Adrenal gland (tissue), 12 donors: ENCODE data around the gene C12orf54. TPM values are rescaled to one million over a fixed set of nuclear protein-coding genes. Genes with fewer than 3 reads are reported as not detected.
"Not testable (repeated sequence)": the region's sequence is repeated elsewhere in the genome, so short reads cannot be mapped to it uniquely, and the experiment has no call there.

ENCODE experiments used
- DNase-seq, 7 donors: peaks; one replicate each; pipeline ENCODE4 v3.0.0-alpha.2; 2019 to 2020
- H3K27ac ChIP-seq, 5 donors: fragments of 200-600 bp; sonication (generic) in 4 of 5; 1 replicate in 3 of 5; 2 replicates in 2 of 5; pipeline versions ENCODE4 v1.5.1 to v1.8.0; 2016 to 2020; ENCODE audit warnings: mild to moderate bottlenecking in 1 of 5
- H3K27me3 ChIP-seq: fragments of 200-600 bp; 2 replicates; pipeline ENCODE4 v1.8.0; 2021
- H3K36me3 ChIP-seq, 2 donors: fragments of 200-600 bp; replicated peaks in 1 of 2; 1 replicate in 1 of 2; 2 replicates in 1 of 2; pipeline versions ENCODE4 v1.5.1 to v1.8.0; 2018 to 2022
- H3K4me1 ChIP-seq, 2 donors: fragments of 200-600 bp; replicated peaks in 1 of 2; 1 replicate in 1 of 2; 2 replicates in 1 of 2; pipeline versions ENCODE4 v1.5.1 to v1.8.0; 2018 to 2021
- H3K4me3 ChIP-seq, 4 donors: fragments of 200-600 bp; sonication (generic) in 3 of 4; one replicate each; pipeline ENCODE4 v1.5.1; 2016 to 2018
- H3K9me3 ChIP-seq, 3 donors: fragments of 200-600 bp; sonication (generic) in 1 of 3; replicated peaks in 1 of 3; 1 replicate in 2 of 3; 2 replicates in 1 of 3; pipeline versions ENCODE4 v1.5.1 to v1.8.0; 2016 to 2021
- CTCF ChIP-seq, 6 experiments: fragments of 450-650 bp in 4 of 6; fragments of 200-600 bp in 2 of 6; sonication (generic) in 1 of 6; IDR thresholded peaks; 1 replicate in 5 of 6; 2 replicates in 1 of 6; pipeline versions ENCODE4 v1.5.1 to v1.8.0; 2016 to 2021; ENCODE audit warnings: antibody characterized with exemption in 6 of 6, mild to moderate bottlenecking in 2 of 6, moderate library complexity in 1 of 6
- POLR2A ChIP-seq, 2 donors: fragments of 450-650 bp; IDR thresholded peaks; one replicate each; pipeline ENCODE4 v1.6.1; 2017; ENCODE audit warnings: antibody characterized with exemption in 2 of 2, mild to moderate bottlenecking in 2 of 2, moderate library complexity in 1 of 2
- WGBS, 4 donors: extraction: QIAGEN DNeasy Blood & Tissue Kit in 2 of 4; methylation state at CpG; one replicate each; pipeline versions ENCODE4 v1.1.5 to v1.1.7; 2013 to 2017; 5-methylcytosine and 5-hydroxymethylcytosine counted together
- intact Hi-C, 2 donors: fragments of 100-400 bp; cut with DNase I; formaldehyde crosslinking; loops; one replicate each; pipeline versions ENCODE4 v1.14.1 to v1.15.0; 2022 to 2023
- polyA plus RNA-seq, 3 donors: library from polyadenylated mRNA; stranded (reverse); fragments of 200-250 nt in 2 of 3; fragments of 350-450 nt in 1 of 3; fragmentation: Illumina TruSeq in 1 of 3; extraction: RNeasy Lipid Tissue Mini Kit (QIAGEN cat#74804) in 1 of 3; gene quantifications; one replicate each; pipeline ENCODE4 v1.2.3, GENCODE V29; 2013 to 2014
- total RNA-seq, 9 donors: library from RNA; depleted of rRNA in 4 of 9; stranded (reverse); fragments of >200 nt in 4 of 9; fragments of 120-200 nt in 1 of 9; fragmentation: NEBNext Ultra II Directional in 1 of 9; extraction: Animal tissue kit (Norgen Biotek cat#: 25700) in 1 of 9; gene quantifications; one replicate each; pipeline versions ENCODE4 v1.1.0 to v1.2.4, GENCODE V29; 2013 to 2023
- donor health status: healthy with polysubstance abuse.
- donor health status: Bipolar disorder and iron deficiency.
- donor health status: DM: yes; HTN: yes; CAD: no.
- donor health status: DM: no; HTN: no; CAD: no.
- donor health status: DM: no; HTN: no; CAD: no.
- donor health status: DM: yes; HTN: yes; CAD: no.

Gene C12orf54
- total and polyA plus RNA-seq, 12 donors, result 0.50 to 5.6 (median 0.94) TPM; not detected in 3

GRCh38 chr12:48512855-48513254 lies 30.6 kb downstream of the C12orf54 start:
- Histone ChIP-seq H3K27me3 (no peaks in the 10 kb centered on the region), H3K36me3 (no peaks in the 10 kb centered on the region), H3K4me1 (no peaks in the 10 kb centered on the region), H3K4me3 (no peak overlapping the region), H3K9me3 (no peaks in the 10 kb centered on the region), H3K27ac (no peak overlapping the region)
- no peak for DNase-seq
- WGBS, 4 donors, result 38 to 67% (median 59%) methylated on average over 2 of the region's 2 CpGs
- intact Hi-C loops, result no loop called here
- TF ChIP-seq POLR2A (IDR thresholded peaks at IDR 0.05) (no peak), CTCF (IDR thresholded peaks at IDR 0.05) (no peak)

GRCh38 chr12:48514728-48515127 lies 32.4 kb downstream of the C12orf54 start:
- TF ChIP-seq POLR2A (IDR thresholded peaks at IDR 0.05) (no peak), CTCF (IDR thresholded peaks at IDR 0.05) (no peak)

GRCh38 chr12:48520381-48520780 lies 38.1 kb downstream of the C12orf54 start:
- H3K36me3 ChIP-seq, H3K9me3 ChIP-seq, intact Hi-C loops, H3K4me1 ChIP-seq, H3K27me3 ChIP-seq, H3K4me3 ChIP-seq, DNase-seq, H3K27ac ChIP-seq: not testable (repeated sequence)
- 80 to 92% (median 88%) methylated on average over 1 to 24 of the region's 24 CpGs for WGBS, 4 donors

More at GRCh38 chr12:48514728-48515127, 32.4 kb downstream of the C12orf54 start:
- H3K36me3 ChIP-seq, result no peaks in the 10 kb centered on the region
- intact Hi-C loops, result no loop called here
- 77 to 84% (median 78%) methylated on average over 1 of the region's 1 CpG for WGBS, 4 donors
- H3K27ac ChIP-seq, result no peak overlapping the region
- DNase-seq, result no peak
- no peak overlapping the region for H3K4me3 ChIP-seq
- H3K4me1 ChIP-seq, result no peaks in the 10 kb centered on the region
- no peaks in the 10 kb centered on the region for H3K9me3 ChIP-seq
- H3K27me3 ChIP-seq, result no peaks in the 10 kb centered on the region

GRCh38 chr12:48525332-48525731 lies 43.0 kb downstream of the C12orf54 start, which contains the start of gene OR8S1:
Gene OR8S1 (plus strand): TSS chr12:48525632. CDS start chr12:48525632, 0 bp downstream.
- Histone ChIP-seq H3K9me3 (no peaks in the 10 kb centered on the region), H3K27me3 (no peaks in the 10 kb centered on the region), H3K4me3 (no peak within 1 kb of the TSS), H3K36me3 (no peaks in the 10 kb centered on the region), H3K27ac (no peak within 1 kb of the TSS), H3K4me1 (no peaks in the 10 kb centered on the region)
- TF ChIP-seq CTCF (IDR thresholded peaks at IDR 0.05), result no peak
- TF ChIP-seq POLR2A (IDR thresholded peaks at IDR 0.05), result no peak
- intact Hi-C loops, result no loop called here
- 69 to 82% (median 71%) methylated on average over 5 of the region's 5 CpGs for WGBS, 4 donors
- DNase-seq, result no peak

GRCh38 chr12:48527891-48528670 lies 45.8 kb downstream of the C12orf54 start:
- intact Hi-C loops, result no loop called here
- Histone ChIP-seq H3K27ac (no peak overlapping the region), H3K9me3 (no peaks in the 10 kb centered on the region), H3K27me3 (no peaks in the 10 kb centered on the region), H3K36me3 (no peaks in the 10 kb centered on the region), H3K4me1 (no peaks in the 10 kb centered on the region), H3K4me3 (no peak overlapping the region)
- WGBS, 4 donors, result 89 to 93% (median 92%) methylated on average over 29 to 44 of the region's 44 CpGs
- DNase-seq, result no peak
- no peak for TF ChIP-seq POLR2A (IDR thresholded peaks at IDR 0.05)
- no peak for TF ChIP-seq CTCF (IDR thresholded peaks at IDR 0.05)
